DMS 273 (cell line): ENCODE results near the gene DNAH14.
"Not testable (repeated sequence)": the region's sequence is repeated elsewhere in the genome, so short reads cannot be mapped to it uniquely, and the experiment has no call there.

Experiments
- DNase-seq: peaks from one replicate; lab custom pipeline; 2025; ENCODE audit not compliant: unreplicated experiment; lab: John Stamatoyannopoulos, UW

Gene DNAH14

DNA sequence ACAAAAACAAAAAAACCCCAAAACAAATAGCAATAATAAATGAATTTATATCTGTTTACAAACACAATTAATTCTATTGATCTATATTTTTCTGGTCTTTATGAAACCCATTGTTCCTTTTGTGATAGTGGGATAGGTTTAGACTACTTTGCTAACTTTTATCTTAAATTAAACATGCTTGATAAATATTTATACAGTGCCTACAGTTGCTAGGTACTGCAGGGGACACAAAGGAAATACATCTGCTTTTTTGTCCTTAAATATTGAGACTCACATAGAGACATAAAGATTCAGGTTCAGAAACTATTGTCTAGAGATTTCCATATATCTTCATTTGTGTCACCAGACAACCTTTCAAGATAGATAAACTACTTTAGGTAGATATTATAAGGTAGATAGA, 8.5 kb upstream of the DNAH14 start:
- no peak for DNase-seq

DNA sequence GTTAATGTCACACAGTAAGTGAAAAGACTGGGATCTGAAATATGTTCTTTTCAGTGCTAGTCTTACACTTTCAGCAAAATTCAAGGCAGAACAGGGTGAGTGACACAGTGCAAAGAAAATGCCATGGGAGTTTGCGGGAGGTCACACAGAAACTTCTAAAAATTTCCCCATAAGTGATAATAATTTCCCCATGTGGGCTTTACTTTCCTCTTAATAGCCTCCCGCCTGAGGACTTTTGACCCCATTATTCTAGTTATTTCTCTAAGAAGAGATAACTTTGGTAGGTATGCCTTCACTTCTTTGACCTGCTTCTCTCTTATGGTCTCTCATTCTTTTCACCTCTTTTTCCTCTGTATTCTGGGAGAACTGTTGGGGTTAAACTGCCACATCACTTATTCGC, 8.1 kb upstream of the DNAH14 start:
- no peak for DNase-seq

DNA sequence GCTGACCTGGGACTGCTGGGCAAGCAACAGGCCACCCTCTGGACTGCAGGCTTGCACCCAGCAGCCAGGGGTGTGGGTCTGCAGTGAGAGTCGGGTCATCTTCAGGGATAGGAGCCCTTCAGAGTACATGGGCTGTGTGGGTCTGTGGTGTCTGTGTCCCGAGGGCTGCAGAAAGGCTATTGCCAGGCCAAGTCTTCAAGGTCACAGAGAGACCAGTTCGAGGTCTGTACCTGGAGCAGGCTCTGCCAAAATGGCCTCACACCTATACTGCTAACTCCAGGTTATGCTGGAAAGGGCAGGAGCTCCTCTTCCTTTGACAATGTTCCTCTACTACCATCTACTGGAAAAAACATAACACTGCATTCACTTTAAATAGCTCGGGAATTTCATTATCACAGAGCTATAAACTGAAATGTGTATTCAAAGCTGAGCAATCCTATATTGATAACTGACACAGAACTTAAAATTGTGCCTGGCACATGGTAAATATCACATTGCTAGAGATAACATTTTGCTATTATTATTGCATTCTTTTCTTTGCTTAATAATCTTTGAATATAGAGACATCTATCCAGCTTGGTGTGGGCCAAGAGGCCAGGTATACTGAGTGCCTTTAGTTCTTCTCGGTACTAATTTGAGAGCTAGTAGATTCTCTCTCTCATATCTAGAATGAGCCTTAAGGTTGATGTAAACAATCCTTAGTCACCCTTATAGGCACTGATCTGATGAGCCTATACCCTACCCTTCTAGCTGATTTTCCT, 6.9 kb upstream of the DNAH14 start:
- DNase-seq = peak; percentile 72

DNA sequence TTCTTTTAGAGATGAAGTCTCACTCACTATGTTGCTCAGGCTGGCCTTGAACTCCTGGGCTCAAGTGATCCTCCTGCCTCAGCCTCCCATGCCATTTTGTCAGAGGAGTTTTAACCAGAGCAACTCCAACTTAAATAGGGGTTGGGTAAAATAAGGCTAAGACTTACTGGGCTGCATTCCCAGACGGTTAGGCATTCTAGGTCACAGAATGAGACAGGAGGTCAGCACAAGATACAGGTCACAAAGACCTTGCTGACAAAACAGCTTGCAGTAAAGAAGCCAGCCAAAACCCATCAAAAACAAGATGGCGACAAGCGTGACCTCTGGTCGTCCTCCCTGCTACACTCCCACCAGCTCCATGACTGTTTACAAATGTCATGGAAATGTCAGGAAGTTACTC, 5.7 kb upstream of the DNAH14 start:
- no peak for DNase-seq

DNA sequence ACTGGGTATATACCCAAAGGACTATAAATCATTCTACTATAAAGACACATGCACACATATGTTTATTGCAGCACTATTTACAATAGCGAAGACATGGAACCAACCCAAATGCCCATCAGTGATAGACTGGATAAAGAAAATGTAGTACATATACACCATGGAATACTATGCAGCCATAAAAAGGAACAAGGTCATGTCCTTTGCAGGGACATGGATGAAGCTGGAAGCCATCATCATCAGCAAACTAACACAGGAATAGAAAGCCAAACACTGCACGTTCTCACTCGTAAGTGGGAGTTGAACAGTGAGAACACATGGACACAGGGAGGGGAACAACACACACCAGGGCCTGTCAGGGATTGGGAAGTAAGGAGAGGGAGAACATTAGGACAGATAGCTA, 1.8 kb upstream of the DNAH14 start:
- not testable (repeated sequence) for DNase-seq

DNA sequence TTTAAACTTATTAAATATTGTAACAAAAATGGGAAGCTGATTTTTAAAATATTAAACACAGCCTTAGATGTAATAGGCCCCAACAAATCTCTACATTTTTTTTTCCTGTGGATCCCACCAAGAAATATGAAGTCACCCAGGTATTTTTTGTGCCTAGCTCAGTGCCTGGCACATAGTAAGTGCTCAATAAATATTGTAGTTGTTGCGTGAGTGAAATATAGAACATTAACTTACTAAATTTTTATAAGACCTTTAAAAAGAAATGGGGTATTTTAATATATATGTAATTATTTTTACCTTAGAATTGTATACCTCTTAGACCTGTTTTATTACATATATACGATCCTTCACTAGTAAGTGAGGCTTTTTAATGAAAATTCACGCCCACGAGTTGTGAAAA, 569 bp upstream of the DNAH14 start:
- no peak for DNase-seq

DNA sequence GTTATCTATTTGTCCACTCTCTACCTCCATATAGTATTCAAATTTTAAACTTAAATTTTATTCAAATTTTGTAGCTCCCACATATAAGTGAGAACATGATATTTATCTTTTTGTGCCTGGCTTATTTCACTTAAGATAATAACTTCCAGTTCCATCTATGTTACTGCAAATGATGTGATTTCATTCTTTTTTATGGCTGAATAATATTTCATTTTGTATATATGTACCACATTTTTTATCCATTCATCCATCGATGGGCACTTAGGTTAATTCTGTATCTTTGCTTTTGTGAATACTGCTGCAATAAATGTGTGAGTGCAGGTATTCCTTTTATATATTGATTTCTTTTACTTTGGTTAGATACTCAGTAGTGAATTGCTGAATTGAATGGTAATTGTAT, 2.1 kb downstream of the DNAH14 start:
- DNase-seq = no peak

DNA sequence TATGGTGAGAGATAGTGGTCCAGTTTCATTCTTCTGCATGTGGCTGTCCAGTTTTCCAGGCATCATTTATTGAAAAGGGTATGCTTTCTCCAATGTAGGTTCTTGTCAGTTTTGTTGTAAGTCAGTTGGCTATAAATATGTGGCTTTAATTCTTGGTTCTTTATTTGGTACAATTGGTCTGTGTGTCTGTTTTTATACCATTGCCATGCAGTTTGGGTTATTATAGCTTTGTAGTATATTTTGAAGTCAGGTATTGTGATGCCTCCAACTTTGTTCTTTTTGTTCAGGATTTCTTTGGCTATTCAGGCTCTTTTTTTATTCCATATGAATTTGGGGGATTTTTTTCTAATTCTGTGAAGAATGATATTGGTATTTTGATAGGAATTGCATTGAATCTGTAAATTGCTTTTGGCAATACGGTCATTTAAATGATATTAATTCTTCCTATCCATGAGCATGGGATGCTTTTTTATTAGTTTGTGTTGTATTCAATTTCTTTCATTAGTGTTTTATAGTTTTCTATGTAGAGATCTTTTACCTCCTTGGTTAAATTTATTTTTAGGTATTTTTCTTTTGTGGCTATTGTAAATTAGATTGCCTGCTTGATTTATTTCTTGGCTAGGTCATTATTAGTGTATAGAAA, 3.3 kb downstream of the DNAH14 start:
- no peak for DNase-seq

DNA sequence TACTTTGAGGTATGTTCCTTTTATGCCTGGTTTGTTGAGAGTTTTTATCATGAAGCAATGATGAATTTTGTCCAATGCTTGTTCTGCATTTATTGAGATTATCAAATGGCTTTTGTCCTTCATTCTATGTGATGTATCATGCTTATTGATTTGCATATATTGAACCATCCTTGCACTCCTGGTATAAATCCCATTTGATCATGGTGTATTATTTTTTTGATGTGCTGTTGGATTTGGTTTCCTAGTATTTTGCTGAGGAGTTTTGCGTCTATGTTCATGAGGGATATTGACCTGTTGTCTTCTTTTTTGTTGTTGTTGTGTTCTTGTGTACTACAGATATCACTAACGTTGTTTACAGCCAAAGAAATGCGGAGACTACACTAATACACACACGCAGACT, 4.1 kb downstream of the DNAH14 start:
- no peak for DNase-seq

DNA sequence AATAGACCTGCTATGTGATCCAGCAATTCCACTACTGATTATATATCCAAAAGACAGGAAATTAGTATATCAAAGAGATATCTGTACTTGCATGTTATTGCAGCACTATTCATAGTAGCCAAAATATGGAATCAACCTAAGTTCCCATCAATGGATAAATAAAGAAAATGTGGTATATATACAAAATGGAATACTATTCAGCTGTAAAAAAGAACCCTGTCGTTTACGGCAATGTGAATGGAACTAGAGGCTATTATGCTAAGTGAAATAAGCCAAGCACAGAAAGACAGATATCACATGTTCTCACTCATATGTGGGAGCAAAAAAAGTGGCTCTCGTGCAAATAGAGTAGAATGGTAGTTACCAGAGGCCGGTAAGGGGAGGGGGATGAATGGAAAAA, 9.2 kb downstream of the DNAH14 start:
- no peak for DNase-seq

DNA sequence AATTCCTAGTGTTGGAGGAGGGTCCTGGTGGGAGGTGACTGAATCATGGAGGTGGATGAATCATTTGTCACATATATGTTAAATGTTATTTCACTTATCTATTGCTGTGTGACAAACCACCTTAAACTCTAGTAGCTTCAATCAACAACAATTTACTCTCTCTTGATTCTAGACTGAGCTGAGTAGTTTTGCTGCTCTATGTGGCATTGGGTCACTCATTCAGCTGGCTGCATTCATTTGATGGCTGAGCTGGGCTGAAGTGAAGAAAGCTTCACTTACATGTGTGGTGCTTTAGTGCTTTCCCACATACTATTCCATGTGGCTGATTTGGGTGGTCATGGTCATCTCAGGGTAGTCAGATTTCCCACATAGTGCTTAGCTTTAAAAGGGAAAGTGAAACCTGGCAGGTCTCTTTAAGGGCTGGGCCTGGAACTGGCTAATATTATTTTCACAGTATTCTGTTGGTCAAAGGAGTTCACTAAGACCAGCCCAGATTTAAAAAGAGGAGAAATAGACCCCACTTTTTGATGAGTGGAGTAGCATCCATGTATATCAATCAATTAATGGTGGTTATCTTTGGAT, 10.5 kb downstream of the DNAH14 start:
- no peak for DNase-seq

DNA sequence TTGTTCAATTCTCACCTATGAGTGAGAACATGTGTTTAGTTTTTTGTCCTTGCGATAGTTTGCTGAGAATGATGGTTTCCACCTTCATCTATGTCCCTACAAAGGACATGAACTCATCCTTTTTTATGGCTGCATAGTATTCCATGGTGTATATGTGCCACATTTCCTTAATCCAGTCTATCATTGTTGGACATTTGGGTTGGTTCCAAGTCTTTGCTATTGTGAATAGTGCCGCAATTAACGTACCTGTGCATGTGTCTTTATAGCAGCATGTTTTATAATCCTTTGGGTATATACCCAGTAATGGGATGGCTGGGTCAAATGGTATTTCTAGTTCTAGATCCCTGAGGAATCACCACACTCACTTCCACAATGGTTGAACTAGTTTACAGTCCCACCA, 11.3 kb downstream of the DNAH14 start:
- not testable (repeated sequence) for DNase-seq

DNA sequence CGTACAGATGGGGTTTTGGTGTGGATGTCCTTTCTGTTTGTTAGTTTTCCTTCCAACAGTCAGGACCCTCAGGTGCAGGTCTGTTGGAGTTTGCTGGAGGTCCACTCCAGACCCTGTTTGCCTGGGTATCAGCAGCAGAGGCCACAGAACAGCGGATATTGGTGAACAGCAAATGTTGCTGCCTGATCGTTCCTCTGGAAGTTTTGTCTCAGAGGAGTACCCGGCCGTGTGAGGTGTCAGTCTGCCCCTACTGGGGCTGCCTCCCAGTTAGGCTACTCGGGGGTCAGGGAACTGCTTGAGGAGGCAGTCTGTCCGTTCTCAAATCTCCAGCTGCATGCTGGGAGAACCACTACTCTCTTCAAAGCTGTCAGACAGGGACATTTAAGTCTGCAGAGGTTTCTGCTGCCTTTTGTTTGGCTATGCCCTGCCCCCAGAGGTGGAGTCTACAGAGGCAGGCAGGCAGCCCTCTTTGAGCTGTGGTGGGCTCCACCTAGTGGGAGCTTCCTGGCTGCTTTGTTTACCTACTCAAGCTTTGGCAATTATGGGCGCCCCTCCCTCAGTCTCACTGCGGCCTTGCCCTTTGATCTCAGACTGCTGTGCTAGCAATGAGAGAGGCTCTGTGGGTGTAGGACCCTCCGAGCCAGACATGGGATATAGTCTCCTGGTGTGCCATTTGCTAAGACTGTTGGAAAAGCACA, 16.3 kb downstream of the DNAH14 start:
- DNase-seq = not testable (repeated sequence)

DNA sequence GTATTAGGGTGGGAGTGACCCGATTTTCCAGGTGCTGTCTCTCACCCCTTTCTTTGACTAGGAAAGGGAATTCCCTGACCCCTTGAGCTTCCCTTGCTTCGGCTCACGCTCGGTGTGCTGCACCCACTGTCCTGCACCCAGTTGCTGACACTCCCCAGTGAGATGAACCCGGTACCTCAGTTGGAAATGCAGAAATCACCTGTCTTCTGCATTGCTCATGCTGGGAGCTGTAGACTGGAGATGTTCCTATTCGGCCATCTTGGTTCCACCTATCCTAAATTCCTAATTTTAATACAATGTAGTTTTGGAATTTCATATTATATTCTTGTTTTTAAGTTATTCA, 16.8 kb downstream of the DNAH14 start:
- DNase-seq = not testable (repeated sequence)

DNA sequence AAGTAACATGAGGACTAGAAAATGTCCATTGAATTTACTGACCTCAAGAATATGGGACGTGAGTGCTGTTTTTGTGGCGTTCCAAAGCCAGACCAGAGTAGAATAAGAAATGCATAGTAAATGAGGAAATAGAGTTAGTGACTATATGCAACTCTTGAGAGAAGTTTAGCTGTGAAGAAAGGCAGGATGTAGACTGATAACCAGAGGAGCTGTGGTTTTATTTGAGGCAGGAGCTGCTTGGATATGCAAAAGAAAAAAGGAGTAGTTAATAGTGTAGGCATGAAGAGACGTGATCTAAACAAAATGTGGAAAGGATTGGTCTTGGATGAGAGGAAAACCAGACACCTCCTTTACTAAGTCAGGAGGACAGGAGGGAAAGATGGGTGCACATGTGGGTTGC, 28.2 kb downstream of the DNAH14 start:
- no peak for DNase-seq

DNA sequence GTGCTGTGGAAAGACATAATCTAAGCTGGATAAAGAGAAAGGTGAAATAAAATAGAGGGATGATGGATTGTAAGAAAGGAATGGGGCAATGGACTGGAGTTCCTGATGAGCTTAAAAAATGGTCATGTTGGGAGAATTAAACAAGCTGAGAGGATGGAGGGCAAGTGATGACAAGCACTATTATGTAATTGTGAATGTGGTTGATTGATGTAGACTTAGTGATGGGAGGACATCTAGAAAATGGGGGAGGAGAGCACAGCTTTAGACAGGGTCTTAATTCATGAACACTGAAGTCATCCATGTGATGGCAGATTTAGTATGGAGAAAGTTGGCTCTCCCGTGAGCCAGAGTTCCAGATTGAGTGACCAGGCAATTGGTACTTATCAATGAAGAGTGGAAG, 29.0 kb downstream of the DNAH14 start:
- DNase-seq = no peak

DNA sequence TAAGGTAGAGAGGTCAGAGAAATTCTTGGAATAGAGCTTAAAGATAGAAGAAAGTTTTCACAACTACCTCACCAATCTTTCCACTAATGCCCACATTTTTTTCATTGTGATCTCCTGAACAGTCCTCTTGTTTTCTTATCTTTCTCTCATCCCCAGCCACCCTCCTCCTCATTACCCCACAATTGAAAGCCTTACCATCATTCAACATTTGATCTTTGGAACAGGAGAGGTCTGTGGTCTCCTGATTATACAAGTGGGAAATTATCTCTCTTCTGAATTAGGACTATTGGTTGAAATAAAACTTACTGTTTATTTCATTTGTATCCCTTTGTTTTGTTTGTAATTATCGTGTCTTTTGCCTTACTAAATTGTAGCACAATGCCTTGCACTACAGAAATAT, 29.6 kb downstream of the DNAH14 start:
- DNase-seq = no peak

DNA sequence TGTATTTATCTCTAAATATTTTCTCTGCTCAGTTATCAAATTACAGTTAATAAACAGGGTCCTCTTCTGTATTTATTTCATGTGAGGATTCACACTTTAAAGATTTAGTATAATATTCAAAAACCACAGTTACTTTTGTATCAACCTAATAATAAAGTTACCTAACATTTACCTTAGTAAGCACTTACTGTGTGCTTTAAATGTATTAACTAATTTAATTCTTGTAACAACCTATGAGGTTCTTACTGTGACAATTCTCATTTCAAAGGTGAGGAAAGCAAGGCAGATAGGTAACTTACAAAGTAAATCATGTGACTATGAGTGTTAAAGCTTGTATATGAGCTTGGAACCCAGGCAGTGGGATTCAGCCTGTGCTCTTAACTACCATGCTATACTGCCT, 30.2 kb downstream of the DNAH14 start:
- DNase-seq = no peak

DNA sequence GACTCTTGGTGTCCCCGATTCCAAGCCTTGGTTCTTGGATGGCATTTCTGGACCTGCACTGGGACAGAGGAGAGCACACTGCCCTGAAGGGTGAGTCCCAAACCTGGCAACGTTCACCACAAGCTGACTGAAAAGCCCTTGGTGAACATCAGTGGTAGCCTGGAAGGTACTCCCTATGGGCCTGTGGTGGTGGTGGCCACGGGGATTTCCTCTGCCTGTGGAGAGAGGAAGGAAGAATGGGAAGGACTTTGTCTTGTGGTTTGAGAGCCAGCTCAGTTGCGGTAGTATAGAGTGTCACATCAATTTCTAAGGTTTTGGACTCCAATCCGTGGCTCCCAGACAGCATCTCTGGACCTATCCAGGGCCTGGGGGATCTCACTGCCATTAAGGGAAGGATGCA, 50.7 kb downstream of the DNAH14 start:
- no peak for DNase-seq

DNA sequence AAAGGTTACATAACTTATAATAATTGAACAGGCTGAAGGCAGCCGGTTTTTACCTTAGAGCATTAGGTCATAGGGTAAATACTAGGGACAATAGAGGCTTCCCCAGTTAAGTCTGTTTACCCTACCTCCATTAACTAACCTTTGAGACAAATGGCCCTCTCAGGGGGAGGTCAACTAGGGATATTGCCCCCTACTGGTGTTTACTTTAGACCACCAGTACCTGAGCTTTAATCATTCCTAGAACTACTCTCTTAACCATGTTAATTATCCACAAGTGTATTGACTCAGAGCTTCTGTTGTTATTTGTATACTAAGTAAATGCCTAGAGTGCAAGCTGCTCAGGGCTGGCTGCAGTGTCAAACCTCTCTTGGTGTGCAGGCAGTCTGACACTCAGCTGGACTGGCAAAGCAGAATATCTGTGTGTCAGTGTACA, 52.5 kb downstream of the DNAH14 start:
- DNase-seq = not testable (repeated sequence)

DNA sequence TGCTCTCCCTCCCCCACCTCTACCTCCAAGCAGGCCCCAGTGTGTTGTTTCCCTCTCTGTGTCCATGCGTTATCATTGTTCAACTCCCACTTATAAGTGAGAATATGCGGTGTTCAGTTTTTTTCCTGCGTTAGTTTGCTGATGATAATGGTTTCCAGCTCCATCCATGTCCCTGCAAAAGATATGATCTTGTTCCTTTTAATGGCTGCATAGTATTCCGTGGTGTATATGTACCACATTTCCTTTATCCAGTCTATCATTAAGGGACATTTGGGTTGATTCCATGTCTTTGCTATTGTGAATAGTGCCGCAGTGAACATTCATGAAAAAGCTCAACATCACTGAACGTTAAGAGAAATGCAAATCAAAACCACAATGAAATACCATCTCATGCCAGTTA, 58.6 kb downstream of the DNAH14 start:
- no peak for DNase-seq

DNA sequence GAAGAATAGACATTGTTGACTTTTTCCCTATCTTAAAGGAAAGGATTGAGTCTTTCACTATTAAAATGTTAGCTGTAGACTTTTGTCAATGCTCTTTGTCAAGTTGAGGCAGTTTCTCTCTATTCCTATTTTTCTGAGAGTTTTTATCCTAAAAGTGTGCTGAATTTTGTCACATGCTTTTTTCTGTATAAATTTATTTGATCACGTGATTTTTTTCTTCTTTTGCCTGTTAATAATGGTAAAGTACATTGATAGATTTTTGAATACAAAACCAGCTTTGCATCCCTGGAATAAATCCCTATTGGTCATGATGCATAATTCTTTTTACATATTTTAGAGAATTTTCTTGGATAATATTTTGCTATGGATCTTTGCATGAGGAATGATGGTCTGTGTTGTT, 60.1 kb downstream of the DNAH14 start:
- DNase-seq = no peak
